ENCODE data around the gene TNIP2. TPM values are rescaled to one million over a fixed set of nuclear protein-coding genes. Genes with fewer than 3 reads are reported as not detected.

Gene TNIP2
- total and polyA plus RNA-seq, 12 donors, result 12.6 to 33.7 (median 18.4) TPM

DNA sequence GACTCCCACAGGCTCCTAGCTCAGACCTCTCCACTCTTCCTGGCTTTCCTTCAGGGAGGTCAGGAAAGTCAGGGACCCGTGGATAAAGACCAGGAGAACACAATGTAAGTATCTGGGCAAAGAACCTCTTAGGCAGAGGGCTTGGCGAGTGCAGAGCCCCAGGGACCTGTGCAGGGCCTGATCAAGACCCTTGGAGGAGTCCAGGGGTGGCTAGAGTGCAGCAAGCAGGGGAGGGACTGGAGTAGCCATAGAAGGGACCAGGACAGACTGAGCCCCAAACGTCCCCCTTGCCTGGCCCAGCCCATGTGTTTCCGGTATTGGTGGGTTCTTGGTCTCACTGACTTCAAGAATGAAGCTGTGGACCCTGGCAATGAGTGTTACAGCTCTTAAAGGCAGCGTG, 5.9 kb upstream of the TNIP2 start:
- H3K36me3 ChIP-seq, result no peaks in the 10 kb centered on the region
- TF ChIP-seq, protein P1, sequence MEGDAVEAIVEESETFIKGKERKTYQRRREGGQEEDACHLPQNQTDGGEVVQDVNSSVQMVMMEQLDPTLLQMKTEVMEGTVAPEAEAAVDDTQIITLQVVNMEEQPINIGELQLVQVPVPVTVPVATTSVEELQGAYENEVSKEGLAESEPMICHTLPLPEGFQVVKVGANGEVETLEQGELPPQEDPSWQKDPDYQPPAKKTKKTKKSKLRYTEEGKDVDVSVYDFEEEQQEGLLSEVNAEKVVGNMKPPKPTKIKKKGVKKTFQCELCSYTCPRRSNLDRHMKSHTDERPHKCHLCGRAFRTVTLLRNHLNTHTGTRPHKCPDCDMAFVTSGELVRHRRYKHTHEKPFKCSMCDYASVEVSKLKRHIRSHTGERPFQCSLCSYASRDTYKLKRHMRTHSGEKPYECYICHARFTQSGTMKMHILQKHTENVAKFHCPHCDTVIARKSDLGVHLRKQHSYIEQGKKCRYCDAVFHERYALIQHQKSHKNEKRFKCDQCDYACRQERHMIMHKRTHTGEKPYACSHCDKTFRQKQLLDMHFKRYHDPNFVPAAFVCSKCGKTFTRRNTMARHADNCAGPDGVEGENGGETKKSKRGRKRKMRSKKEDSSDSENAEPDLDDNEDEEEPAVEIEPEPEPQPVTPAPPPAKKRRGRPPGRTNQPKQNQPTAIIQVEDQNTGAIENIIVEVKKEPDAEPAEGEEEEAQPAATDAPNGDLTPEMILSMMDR (IDR thresholded peaks at IDR 0.05), result no peak
- H3K9me3 ChIP-seq, result no peaks in the 10 kb centered on the region
- 61 to 72% methylated on average over 5 of the region's 5 CpGs for WGBS, 2 donors
- intact Hi-C loops (cut with DNase I), result loop anchor here in 8 of 10 donors (5.0 to 10.0 kb wide), 11 partner anchors 40 to 283 kb away; partner anchors contain the start of gene ADD1 (in 4 of the 8)
- ATAC-seq (no peak), DNase-seq (no peak)
- H3K4me3 ChIP-seq, result no peak overlapping the region
- H3K4me1 ChIP-seq, result peaks cover 0 to 14% (median 8%) of the 10 kb centered on the region in 9 donors
- H3K27ac ChIP-seq, result no peak overlapping the region
- no peaks in the 10 kb centered on the region for H3K27me3 ChIP-seq

DNA sequence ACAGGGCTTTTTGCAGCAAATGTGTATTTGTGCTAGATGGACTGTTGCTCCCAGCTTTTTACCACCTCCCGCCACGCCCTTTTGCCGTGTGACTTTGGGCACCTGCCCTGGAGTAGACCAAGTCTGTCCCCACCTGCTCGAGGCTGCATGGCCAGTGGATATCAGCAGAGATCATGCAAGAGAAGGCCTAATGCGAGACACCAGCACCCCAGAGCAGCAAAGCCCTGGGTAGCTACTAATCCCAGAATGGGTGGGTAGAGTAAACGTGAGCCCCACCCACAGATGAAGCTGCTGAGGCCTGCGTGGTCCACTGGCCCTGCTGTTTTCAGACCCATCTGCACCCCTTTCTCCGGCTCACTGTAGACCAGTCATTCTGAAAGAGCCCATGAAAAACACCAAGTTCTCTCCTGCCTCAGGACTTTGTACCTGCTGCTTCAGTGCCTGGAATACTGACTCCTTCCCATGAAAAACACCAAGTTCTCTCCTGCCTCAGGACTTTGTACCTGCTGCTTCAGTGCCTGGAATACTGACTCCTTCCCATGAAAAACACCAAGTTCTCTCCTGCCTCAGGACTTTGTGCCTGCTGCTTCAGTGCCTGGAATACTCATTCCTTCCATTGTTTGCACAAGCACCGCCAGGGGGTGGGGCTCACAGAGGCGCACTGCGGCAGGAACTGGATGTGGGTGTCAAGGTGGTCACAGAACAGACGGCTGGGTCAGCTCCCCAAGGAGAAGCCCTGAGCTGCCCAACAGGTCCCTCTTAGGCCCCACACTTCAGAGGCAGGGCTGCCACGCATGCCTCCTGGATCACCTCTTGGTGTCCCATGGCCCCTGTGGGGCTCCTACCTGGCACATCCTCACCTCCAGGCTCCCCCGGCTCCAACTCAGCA, 5.1 kb upstream of the TNIP2 start:
- peaks cover 0 to 21% (median 12%) of the 10 kb centered on the region in 9 donors for H3K4me1 ChIP-seq
- no peak overlapping the region for H3K4me3 ChIP-seq
- WGBS, 2 donors, result 83% methylated on average over 14 of the region's 14 CpGs
- H3K27ac ChIP-seq, result no peak overlapping the region
- no peaks in the 10 kb centered on the region for H3K9me3 ChIP-seq
- DNase-seq, result no peak
- no peaks in the 10 kb centered on the region for H3K36me3 ChIP-seq
- ATAC-seq, result peak in 1 of 8 donors; percentile 18
- intact Hi-C loops (cut with DNase I), result loop anchor here in 8 of 10 donors (5.0 to 10.0 kb wide), 11 partner anchors 41 to 284 kb away; partner anchors contain the start of gene ADD1 (in 4 of the 8)
- H3K27me3 ChIP-seq, result no peaks in the 10 kb centered on the region
- TF ChIP-seq, protein P1 (IDR thresholded peaks at IDR 0.05), result peak in 4 of 9 donors; percentile 11 to 18 (median 16)

DNA sequence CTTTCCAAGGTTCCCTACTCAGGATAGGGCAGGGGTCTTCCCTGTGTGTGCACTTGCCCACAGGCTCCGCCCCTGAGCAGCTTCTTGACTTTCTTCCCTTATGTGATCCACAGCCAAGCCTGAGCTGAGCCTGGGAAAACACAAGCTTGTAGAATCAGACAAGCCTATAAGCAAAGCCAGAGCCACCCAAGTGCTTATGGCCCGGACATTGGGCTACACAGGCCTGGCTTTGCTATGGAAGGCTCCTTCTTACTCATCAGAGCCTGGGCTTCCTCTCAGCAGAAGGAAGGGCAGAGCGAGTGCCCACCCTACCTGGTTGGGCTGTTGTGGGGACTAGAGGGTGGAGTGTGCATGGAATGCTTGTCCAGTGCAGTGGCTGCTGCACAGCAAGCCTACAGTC, 1.3 kb upstream of the TNIP2 start:
- Histone ChIP-seq H3K27ac (peak overlapping the region in 2 of 10 donors; percentile 67 to 71), H3K4me1 (peaks cover 0 to 32% (median 12%) of the 10 kb centered on the region in 9 donors), H3K9me3 (no peaks in the 10 kb centered on the region), H3K4me3 (no peak overlapping the region), H3K27me3 (no peaks in the 10 kb centered on the region), H3K36me3 (peaks cover 0 to 11% (median 0%) of the 10 kb centered on the region in 9 donors)
- TF ChIP-seq, protein P1 (IDR thresholded peaks at IDR 0.05), result no peak
- 91 to 96% methylated on average over 3 of the region's 3 CpGs for WGBS, 2 donors
- intact Hi-C loops (cut with DNase I), result loop anchor here in 5 of 10 donors (5.0 to 10.0 kb wide), 5 partner anchors 177 to 287 kb away; partner anchors contain the start of genes GRK4 (in 1 of the 5) and NOP14 (in 1 of the 5)
- ATAC-seq (no peak), DNase-seq (no peak)

DNA sequence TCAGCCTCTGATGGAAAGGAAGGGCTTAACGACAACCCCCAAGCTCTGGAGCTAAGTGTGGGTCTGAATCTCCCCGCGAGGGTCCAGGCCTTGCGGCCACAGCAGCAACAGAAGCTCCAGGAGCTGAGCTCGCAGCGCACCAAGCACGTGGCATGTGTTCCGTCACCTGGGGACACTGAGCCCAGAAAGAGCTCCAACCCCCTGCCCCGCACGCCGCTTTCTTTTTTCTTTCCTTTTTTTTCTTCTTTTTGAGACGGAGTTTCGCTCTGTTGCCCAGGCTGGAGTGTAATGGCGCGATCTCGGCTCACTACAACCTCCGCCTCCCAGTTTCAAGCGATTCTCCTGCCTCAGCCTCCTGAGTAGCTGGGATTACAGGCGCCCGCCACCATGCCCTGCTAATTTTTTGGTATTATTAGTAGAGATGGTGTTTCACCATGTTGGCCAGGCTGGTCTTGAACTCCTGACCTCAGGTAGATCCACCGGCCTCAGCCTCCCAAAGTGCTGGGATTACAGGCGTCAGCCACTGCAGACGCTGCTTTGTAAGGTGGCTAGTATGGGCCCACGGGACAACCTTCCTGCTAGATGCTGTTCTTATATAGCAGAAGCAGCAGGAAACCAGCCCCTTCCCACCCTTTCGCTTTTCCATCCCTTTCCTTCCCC, 685 bp upstream of the TNIP2 start:
- no peaks in the 10 kb centered on the region for H3K27me3 ChIP-seq
- ATAC-seq (peak in 1 of 8 donors; percentile 17), DNase-seq (no peak)
- peaks cover 0 to 17% (median 0%) of the 10 kb centered on the region in 9 donors for H3K36me3 ChIP-seq
- no peaks in the 10 kb centered on the region for H3K9me3 ChIP-seq
- peak overlapping the region in 9 of 10 donors; percentile 50 to 78 (median 68) for H3K27ac ChIP-seq
- TF ChIP-seq, protein P1 (IDR thresholded peaks at IDR 0.05), result no peak
- peaks cover 0 to 35% (median 16%) of the 10 kb centered on the region in 9 donors for H3K4me1 ChIP-seq
- intact Hi-C loops (cut with DNase I), result loop anchor here in 5 of 10 donors (5.0 to 10.0 kb wide), 5 partner anchors 178 to 288 kb away; partner anchors contain the start of genes GRK4 (in 1 of the 5) and NOP14 (in 1 of the 5)
- WGBS, 2 donors, result 70 to 72% methylated on average over 25 of the region's 25 CpGs
- H3K4me3 ChIP-seq, result peak overlapping the region in 9 of 10 donors; percentile 25 to 99 (median 46)
